ENCODE data around the gene CYTL1.

CYTL1 gene

DNA sequence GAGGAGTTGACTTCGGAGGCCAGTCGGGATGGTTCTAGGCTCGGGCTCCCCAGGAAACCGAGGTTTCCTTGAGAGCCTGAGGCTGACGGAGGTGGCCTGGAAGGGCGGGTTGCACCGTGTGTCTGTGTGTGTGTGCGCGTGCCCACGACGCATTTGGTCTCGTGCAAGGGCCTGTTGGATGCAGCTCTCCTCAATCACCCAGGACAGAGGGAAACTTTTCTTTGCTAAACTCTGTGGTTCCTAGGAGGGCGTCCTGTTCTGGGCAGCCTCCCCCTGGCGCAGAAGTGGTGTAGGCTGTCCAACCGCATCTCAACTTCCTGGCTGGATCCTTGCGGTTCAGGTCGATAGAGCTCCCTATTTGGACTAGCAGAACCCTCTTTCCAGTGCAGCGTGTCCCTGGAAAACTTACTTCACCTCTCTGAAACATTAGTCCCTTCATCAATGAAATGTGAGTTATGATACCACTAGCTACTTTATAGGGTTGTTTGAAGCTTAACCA is 33.0 kb upstream of the CYTL1 start:
- peak; percentile 14 for DNase-seq (ENCODE audit: low read depth, low spot score)
- peak overlapping the region; percentile 52 for H3K4me3 ChIP-seq (ENCODE audit: low read depth, low read length)
- no peak for TF ChIP-seq CTCF (IDR thresholded peaks at IDR 0.05; ENCODE audit: low read depth, low read length)
- in situ Hi-C loops (cut with HindIII; ENCODE audit: low sequenced_read_pairs) = no loop called here

- peak within 1 kb of the TSS; percentile 52 for H3K4me3 ChIP-seq (ENCODE audit: low read depth, low read length)
- DNase-seq (ENCODE audit: low read depth, low spot score) = peak; percentile 62
- TF ChIP-seq CTCF (IDR thresholded peaks at IDR 0.05; ENCODE audit: low read depth, low read length) = peak; percentile 10
- in situ Hi-C loops (cut with HindIII; ENCODE audit: low sequenced_read_pairs) = no loop called here
These were observed 32.3 kb upstream of the CYTL1 start, which contains the start of gene STK32B for GRCh38 chr4:5051278-5052203. TSS of gene STK32B (plus strand) at chr4:5051480.

- DNase-seq (ENCODE audit: low read depth, low spot score) = peak; percentile 76
- H3K4me3 ChIP-seq (ENCODE audit: low read depth, low read length) = peak overlapping the region; percentile 52
- TF ChIP-seq CTCF (IDR thresholded peaks at IDR 0.05; ENCODE audit: low read depth, low read length) = peak; percentile 86
- in situ Hi-C loops (cut with HindIII; ENCODE audit: low sequenced_read_pairs) = no loop called here
These were observed 31.4 kb upstream of the CYTL1 start for GRCh38 chr4:5050520-5051277.

- no peak overlapping the region for H3K4me3 ChIP-seq (ENCODE audit: low read depth, low read length)
- DNase-seq (ENCODE audit: low read depth, low spot score) = no peak
- no peak for TF ChIP-seq CTCF (IDR thresholded peaks at IDR 0.05; ENCODE audit: low read depth, low read length)
- in situ Hi-C loops (cut with HindIII; ENCODE audit: low sequenced_read_pairs) = no loop called here
These were observed 29.5 kb upstream of the CYTL1 start for GRCh38 chr4:5048721-5049120.

- in situ Hi-C loops (cut with HindIII; ENCODE audit: low sequenced_read_pairs) = no loop called here
- no peak overlapping the region for H3K4me3 ChIP-seq (ENCODE audit: low read depth, low read length)
- peak; percentile 43 for DNase-seq (ENCODE audit: low read depth, low spot score)
- no peak for TF ChIP-seq CTCF (IDR thresholded peaks at IDR 0.05; ENCODE audit: low read depth, low read length)
These were observed 25.8 kb upstream of the CYTL1 start for GRCh38 chr4:5045097-5045496.

- DNase-seq (ENCODE audit: low read depth, low spot score) = no peak
- in situ Hi-C loops (cut with HindIII; ENCODE audit: low sequenced_read_pairs) = no loop called here
- H3K4me3 ChIP-seq (ENCODE audit: low read depth, low read length) = no peak overlapping the region
- TF ChIP-seq CTCF (IDR thresholded peaks at IDR 0.05; ENCODE audit: low read depth, low read length) = no peak
These were observed 25.1 kb upstream of the CYTL1 start for GRCh38 chr4:5044341-5044740.
